HG03521 (cell line): ENCODE results near the gene ZNF436.

Experiments
- ATAC-seq: cut with Tn5 transposase; IDR thresholded peaks from one replicate; pipeline ENCODE4 v1.9.1; 2021; ENCODE audit warnings: mild to moderate bottlenecking, moderate library complexity; ENCODE audit not compliant: unreplicated experiment

The ZNF436 gene

GRCh38 chr1:23369335-23370013 lies at the start of gene ZNF436:
TSS of gene ZNF436 (minus strand) at chr1:23369836. CDS start at chr1:23368005, 1,831 bp downstream.
- no peak for ATAC-seq

GRCh38 chr1:23419180-23419579 lies 49.5 kb upstream of the ZNF436 start:
- ATAC-seq, result no peak

- no peak for ATAC-seq
Observed at GRCh38 chr1:23417570-23417969, 47.9 kb upstream of the ZNF436 start.

GRCh38 chr1:23416964-23417363 lies 47.3 kb upstream of the ZNF436 start:
- no peak for ATAC-seq

- no peak for ATAC-seq
Observed at GRCh38 chr1:23408797-23409290, 39.2 kb upstream of the ZNF436 start.

- no peak for ATAC-seq
Observed at GRCh38 chr1:23407016-23407630, 37.5 kb upstream of the ZNF436 start.

GRCh38 chr1:23405946-23406345 lies 36.3 kb upstream of the ZNF436 start:
- ATAC-seq, result no peak

GRCh38 chr1:23403735-23404486 lies 34.3 kb upstream of the ZNF436 start:
- no peak for ATAC-seq

- no peak for ATAC-seq
Observed at GRCh38 chr1:23403355-23403734, 33.7 kb upstream of the ZNF436 start.

- ATAC-seq, result no peak
Observed at GRCh38 chr1:23403038-23403336, 33.4 kb upstream of the ZNF436 start.

- ATAC-seq, result no peak
Observed at GRCh38 chr1:23402286-23403037, 32.8 kb upstream of the ZNF436 start.

GRCh38 chr1:23401313-23401712 lies 31.7 kb upstream of the ZNF436 start:
- no peak for ATAC-seq

GRCh38 chr1:23400324-23401114 lies 30.9 kb upstream of the ZNF436 start:
- ATAC-seq, result no peak

- no peak for ATAC-seq
Observed at GRCh38 chr1:23399229-23399628, 29.6 kb upstream of the ZNF436 start.

GRCh38 chr1:23397908-23398307 lies 28.3 kb upstream of the ZNF436 start:
- ATAC-seq, result no peak

- no peak for ATAC-seq
Observed at GRCh38 chr1:23396380-23396779, 26.7 kb upstream of the ZNF436 start.

- no peak for ATAC-seq
Observed at GRCh38 chr1:23395849-23396248, 26.2 kb upstream of the ZNF436 start.

GRCh38 chr1:23395154-23395724 lies 25.6 kb upstream of the ZNF436 start:
- ATAC-seq, result no peak

- no peak for ATAC-seq
Observed at GRCh38 chr1:23394684-23395083, 25.0 kb upstream of the ZNF436 start.

- no peak for ATAC-seq
Observed at GRCh38 chr1:23394181-23394580, 24.5 kb upstream of the ZNF436 start.
